ENCODE results near the gene DHRS13. TPM values are rescaled to one million over a fixed set of nuclear protein-coding genes. Genes with fewer than 3 reads are reported as not detected.
A peak's percentile ranks its signal among the peaks of the same experiment; 100 is the strongest.
"Not testable (repeated sequence)": the region's sequence is repeated elsewhere in the genome, so short reads cannot be mapped to it uniquely, and the experiment has no call there.

DHRS13 gene
- total and polyA plus RNA-seq, 2 experiments from 2014 or later, result 35.4 to 40.9 TPM

GRCh38 chr17:28848667-28849066, 54.2 kb downstream of the DHRS13 start:
- TF ChIP-seq, protein P1, sequence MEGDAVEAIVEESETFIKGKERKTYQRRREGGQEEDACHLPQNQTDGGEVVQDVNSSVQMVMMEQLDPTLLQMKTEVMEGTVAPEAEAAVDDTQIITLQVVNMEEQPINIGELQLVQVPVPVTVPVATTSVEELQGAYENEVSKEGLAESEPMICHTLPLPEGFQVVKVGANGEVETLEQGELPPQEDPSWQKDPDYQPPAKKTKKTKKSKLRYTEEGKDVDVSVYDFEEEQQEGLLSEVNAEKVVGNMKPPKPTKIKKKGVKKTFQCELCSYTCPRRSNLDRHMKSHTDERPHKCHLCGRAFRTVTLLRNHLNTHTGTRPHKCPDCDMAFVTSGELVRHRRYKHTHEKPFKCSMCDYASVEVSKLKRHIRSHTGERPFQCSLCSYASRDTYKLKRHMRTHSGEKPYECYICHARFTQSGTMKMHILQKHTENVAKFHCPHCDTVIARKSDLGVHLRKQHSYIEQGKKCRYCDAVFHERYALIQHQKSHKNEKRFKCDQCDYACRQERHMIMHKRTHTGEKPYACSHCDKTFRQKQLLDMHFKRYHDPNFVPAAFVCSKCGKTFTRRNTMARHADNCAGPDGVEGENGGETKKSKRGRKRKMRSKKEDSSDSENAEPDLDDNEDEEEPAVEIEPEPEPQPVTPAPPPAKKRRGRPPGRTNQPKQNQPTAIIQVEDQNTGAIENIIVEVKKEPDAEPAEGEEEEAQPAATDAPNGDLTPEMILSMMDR (IDR thresholded peaks at IDR 0.05; ENCODE audit: low read depth, low read length), result peak; percentile 29
- DNase-seq (ENCODE audit: low read depth in 1 of 2, low spot score in 1 of 2), result peak in 1 of 2 donors; percentile 20
- not testable (repeated sequence) for H3K9me3 ChIP-seq (ENCODE audit: low read depth); H3K27me3 ChIP-seq; H3K4me1 ChIP-seq (ENCODE audit: low read depth); H3K27ac ChIP-seq; H3K36me3 ChIP-seq; H3K4me3 ChIP-seq

Other genes with a start within 250 kb of the DHRS13 start
- gene SDF2, start 241.2 kb downstream of the DHRS13 start, total RNA-seq, result 26.1 and 33.9 TPM in 2 replicates
- 69.0 and 85.7 TPM in 2 replicates for gene SDF2, start 241.2 kb downstream of the DHRS13 start, polyA plus RNA-seq
- gene SUPT6H, start 240.9 kb downstream of the DHRS13 start, total RNA-seq, result 33.5 and 67.8 TPM in 2 replicates
- gene SUPT6H, start 240.9 kb downstream of the DHRS13 start, polyA plus RNA-seq, result 29.7 and 33.7 TPM in 2 replicates
- gene PROCA1, start 191.2 kb downstream of the DHRS13 start, total RNA-seq, result 19.4 and 44.8 TPM in 2 replicates
- 7.8 and 11.1 TPM in 2 replicates for gene PROCA1, start 191.2 kb downstream of the DHRS13 start, polyA plus RNA-seq
- gene RAB34, start 185.2 kb downstream of the DHRS13 start, total RNA-seq, result 256 and 276 TPM in 2 replicates
- 177 and 186 TPM in 2 replicates for gene RAB34, start 185.2 kb downstream of the DHRS13 start, polyA plus RNA-seq
- 332 and 489 TPM in 2 replicates for gene RPL23A, start 183.1 kb downstream of the DHRS13 start, total RNA-seq
- gene RPL23A, start 183.1 kb downstream of the DHRS13 start, polyA plus RNA-seq, result 944 and 1,028 TPM in 2 replicates
- gene TLCD1, start 176.8 kb downstream of the DHRS13 start, total RNA-seq, result 3.0 and 7.8 TPM in 2 replicates
- 7.2 and 15.4 TPM in 2 replicates for gene TLCD1, start 176.8 kb downstream of the DHRS13 start, polyA plus RNA-seq
- gene NEK8, start 174.3 kb downstream of the DHRS13 start, total RNA-seq, result 5.0 and 7.7 TPM in 2 replicates
- 9.0 and 13.6 TPM in 2 replicates for gene NEK8, start 174.3 kb downstream of the DHRS13 start, polyA plus RNA-seq
- gene TRAF4, start 159.1 kb downstream of the DHRS13 start, total RNA-seq, result 53.8 and 57.8 TPM in 2 replicates
- gene TRAF4, start 159.1 kb downstream of the DHRS13 start, polyA plus RNA-seq, result 27.2 and 34.1 TPM in 2 replicates
- gene FAM222B, start 60.3 kb downstream of the DHRS13 start, total RNA-seq, result 19.4 and 25.5 TPM in 2 replicates
- gene FAM222B, start 60.3 kb downstream of the DHRS13 start, polyA plus RNA-seq, result 30.3 and 34.1 TPM in 2 replicates
- gene ERAL1, start 48.1 kb downstream of the DHRS13 start, total RNA-seq, result 32.3 and 44.3 TPM in 2 replicates
- gene ERAL1, start 48.1 kb downstream of the DHRS13 start, polyA plus RNA-seq, result 75.2 and 77.1 TPM in 2 replicates
- gene FLOT2, start 5.3 kb downstream of the DHRS13 start, total RNA-seq, result 102 and 110 TPM in 2 replicates
- 145 and 158 TPM in 2 replicates for gene FLOT2, start 5.3 kb downstream of the DHRS13 start, polyA plus RNA-seq
- 45.6 and 46.1 TPM in 2 replicates for gene PHF12, start 48.4 kb upstream of the DHRS13 start, total RNA-seq
- gene PHF12, start 48.4 kb upstream of the DHRS13 start, polyA plus RNA-seq, result 11.6 and 17.9 TPM in 2 replicates
- 0.07 and 0.21 TPM in 2 replicates for gene SEZ6, start 103.0 kb upstream of the DHRS13 start, total RNA-seq
- gene SEZ6, start 103.0 kb upstream of the DHRS13 start, polyA plus RNA-seq, result 0.91 and 0.95 TPM in 2 replicates
- gene PIPOX, start 140.1 kb upstream of the DHRS13 start, total RNA-seq, result 6.5 TPM in 2 replicates
- gene PIPOX, start 140.1 kb upstream of the DHRS13 start, polyA plus RNA-seq, result 3.6 and 5.3 TPM in 2 replicates

Measured in cardiac muscle cell (in vitro differentiated cells and primary cell).